ENCODE data around the gene ZC3HAV1L. TPM values are rescaled to one million over a fixed set of nuclear protein-coding genes. Genes with fewer than 3 reads are reported as not detected.

Gene ZC3HAV1L
- total and polyA plus RNA-seq, 7 donors: 0.18 to 2.4 (median 1.2) TPM

DNA sequence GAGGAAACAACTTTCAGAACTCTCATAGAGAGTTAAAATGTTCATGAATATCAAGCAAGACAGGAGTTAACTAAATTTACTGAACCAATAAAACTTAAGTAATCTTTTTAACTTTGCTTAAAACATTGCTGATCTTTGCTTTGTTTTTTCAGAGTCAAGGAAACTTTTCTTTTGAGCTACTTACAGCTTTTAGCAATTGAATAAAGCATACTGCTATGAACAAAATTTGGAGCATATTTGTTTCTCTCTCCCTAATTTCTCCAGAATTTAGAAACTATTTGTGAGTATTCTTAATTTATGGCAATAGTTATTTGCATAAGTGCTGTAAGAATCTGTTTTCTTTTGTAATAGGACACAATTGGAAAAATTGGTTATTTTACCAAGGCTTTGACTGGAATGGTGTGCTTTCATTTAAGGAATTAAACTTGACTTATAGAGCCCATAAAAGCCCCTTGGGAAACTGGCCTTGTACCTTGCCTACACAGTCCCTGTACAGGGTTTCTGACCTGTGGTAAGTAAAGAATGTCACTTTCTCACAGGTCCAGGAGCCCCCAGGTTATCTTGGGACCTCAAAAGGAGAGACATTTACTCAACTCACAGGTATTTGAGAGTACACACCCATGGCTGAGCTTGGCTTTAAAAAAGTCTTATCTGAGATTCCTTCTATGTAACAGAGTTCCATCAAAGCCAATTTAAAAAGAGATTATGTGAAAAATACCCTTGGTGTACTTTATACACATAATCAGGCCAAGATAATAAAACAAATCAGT, 31.3 kb downstream of the ZC3HAV1L start:
- H3K4me3 ChIP-seq: no peak overlapping the region
- H3K36me3 ChIP-seq (ENCODE audit: insufficient read depth in 1 of 2, low read depth in 1 of 2): no peaks in the 10 kb centered on the region
- intact Hi-C loops (cut with DNase I): no loop called here
- DNase-seq (no peak), ATAC-seq (no peak)
- TF ChIP-seq, protein P1, sequence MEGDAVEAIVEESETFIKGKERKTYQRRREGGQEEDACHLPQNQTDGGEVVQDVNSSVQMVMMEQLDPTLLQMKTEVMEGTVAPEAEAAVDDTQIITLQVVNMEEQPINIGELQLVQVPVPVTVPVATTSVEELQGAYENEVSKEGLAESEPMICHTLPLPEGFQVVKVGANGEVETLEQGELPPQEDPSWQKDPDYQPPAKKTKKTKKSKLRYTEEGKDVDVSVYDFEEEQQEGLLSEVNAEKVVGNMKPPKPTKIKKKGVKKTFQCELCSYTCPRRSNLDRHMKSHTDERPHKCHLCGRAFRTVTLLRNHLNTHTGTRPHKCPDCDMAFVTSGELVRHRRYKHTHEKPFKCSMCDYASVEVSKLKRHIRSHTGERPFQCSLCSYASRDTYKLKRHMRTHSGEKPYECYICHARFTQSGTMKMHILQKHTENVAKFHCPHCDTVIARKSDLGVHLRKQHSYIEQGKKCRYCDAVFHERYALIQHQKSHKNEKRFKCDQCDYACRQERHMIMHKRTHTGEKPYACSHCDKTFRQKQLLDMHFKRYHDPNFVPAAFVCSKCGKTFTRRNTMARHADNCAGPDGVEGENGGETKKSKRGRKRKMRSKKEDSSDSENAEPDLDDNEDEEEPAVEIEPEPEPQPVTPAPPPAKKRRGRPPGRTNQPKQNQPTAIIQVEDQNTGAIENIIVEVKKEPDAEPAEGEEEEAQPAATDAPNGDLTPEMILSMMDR (IDR thresholded peaks at IDR 0.05): no peak
- H3K27me3 ChIP-seq (ENCODE audit: insufficient read depth in 3 of 3, low read length in 2 of 3): no peaks in the 10 kb centered on the region
- H3K4me1 ChIP-seq: no peaks in the 10 kb centered on the region
- peaks cover 5% of the 10 kb centered on the region for H3K9me3 ChIP-seq
- H3K27ac ChIP-seq: no peak overlapping the region

DNA sequence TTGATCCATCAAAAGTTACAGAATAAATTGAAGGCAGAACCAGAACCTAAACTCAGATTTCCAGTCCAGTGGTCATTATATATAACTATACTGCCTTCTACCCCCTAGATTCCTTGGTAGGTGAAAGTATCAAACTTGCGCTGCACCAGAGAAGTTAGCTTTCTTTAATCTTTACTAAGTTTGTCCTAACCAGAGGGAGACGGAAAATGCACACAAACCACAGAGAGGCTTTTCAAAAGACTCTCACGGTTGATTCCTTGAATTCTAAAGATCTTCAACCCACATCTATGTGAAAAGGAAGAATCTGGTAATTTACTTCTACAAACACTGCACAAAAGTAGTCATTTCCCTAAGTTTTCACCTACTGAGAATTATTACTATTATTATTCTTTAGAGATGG, 36.4 kb downstream of the ZC3HAV1L start:
- TF ChIP-seq, protein P1 (IDR thresholded peaks at IDR 0.05): no peak
- intact Hi-C loops (cut with DNase I): no loop called here
- ATAC-seq (no peak), DNase-seq (no peak)
- H3K9me3 ChIP-seq: peaks cover 5% of the 10 kb centered on the region
- WGBS, 3 donors: 84 to 94% (median 89%) methylated on average over 3 of the region's 3 CpGs
- no peaks in the 10 kb centered on the region for H3K27me3 ChIP-seq (ENCODE audit: insufficient read depth in 3 of 3, low read length in 2 of 3)
- H3K27ac ChIP-seq: no peak overlapping the region
- H3K4me1 ChIP-seq: no peaks in the 10 kb centered on the region
- no peak overlapping the region for H3K4me3 ChIP-seq
- H3K36me3 ChIP-seq (ENCODE audit: insufficient read depth in 1 of 2, low read depth in 1 of 2): no peaks in the 10 kb centered on the region

DNA sequence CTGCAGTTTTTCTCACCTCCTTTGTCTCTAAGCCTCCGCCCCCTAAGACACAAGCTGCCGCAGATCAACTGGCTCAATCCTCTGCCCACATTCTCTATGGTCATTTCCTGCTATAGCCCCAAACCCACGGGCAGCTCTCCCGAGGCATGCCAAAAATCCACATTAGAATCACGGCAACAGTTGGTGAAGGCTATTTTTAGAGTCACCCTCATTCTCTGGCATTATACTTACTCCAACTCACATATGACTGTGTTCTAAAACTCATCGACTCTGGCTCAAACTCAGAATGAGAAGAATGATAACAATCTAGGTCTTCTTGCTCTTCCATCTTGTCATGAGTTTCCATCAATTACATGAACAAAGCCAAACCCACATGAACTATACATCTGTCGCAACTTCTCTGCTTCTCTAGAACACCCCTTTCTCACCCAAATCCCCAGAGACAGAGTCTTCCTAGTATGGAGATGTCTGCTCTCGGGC, 43.8 kb downstream of the ZC3HAV1L start:
- ATAC-seq: peak; percentile 67 to 88 (median 76)
- Histone ChIP-seq H3K4me3 (no peak overlapping the region), H3K9me3 (no peaks in the 10 kb centered on the region), H3K27me3 (ENCODE audit: insufficient read depth in 3 of 3, low read length in 2 of 3) (no peaks in the 10 kb centered on the region), H3K27ac (no peak overlapping the region), H3K36me3 (ENCODE audit: insufficient read depth in 1 of 2, low read depth in 1 of 2) (no peaks in the 10 kb centered on the region), H3K4me1 (no peaks in the 10 kb centered on the region)
- intact Hi-C loops (cut with DNase I): no loop called here
- TF ChIP-seq, protein P1 (IDR thresholded peaks at IDR 0.05): no peak
- DNase-seq: no peak
- WGBS, 3 donors: 37 to 38% (median 37%) methylated on average over 8 of the region's 8 CpGs

DNA sequence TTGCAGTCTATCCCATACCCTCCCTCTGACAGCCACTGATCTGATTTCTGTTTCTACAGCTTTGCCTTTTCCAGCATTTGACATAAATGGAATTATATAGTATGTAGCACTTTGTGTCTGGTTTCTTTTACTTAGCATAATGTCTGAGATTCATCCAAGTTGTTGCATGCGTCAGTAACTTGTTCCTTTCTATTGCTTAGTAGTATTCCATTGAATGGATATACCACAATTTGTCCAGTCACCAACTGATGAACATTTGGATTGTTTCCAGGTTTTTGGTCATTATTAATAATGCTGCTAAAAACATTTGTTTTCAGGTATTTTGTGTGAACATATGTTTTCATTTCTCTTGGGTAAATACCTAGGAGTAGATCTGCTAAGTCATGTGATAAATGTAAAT, 48.2 kb downstream of the ZC3HAV1L start:
- no peak overlapping the region for H3K4me3 ChIP-seq
- WGBS, 3 donors: 95 to 98% (median 97%) methylated on average over 1 of the region's 1 CpG
- no peaks in the 10 kb centered on the region for H3K4me1 ChIP-seq
- no peaks in the 10 kb centered on the region for H3K9me3 ChIP-seq
- DNase-seq: no peak
- H3K36me3 ChIP-seq (ENCODE audit: insufficient read depth in 1 of 2, low read depth in 1 of 2): no peaks in the 10 kb centered on the region
- no peaks in the 10 kb centered on the region for H3K27me3 ChIP-seq (ENCODE audit: insufficient read depth in 3 of 3, low read length in 2 of 3)
- no peak overlapping the region for H3K27ac ChIP-seq
- ATAC-seq: no peak
- intact Hi-C loops (cut with DNase I): no loop called here
- TF ChIP-seq, protein P1 (IDR thresholded peaks at IDR 0.05): no peak
